ENCODE results near the gene RIBC2.

- TF ChIP-seq CTCF (IDR thresholded peaks at IDR 0.05) (no peak), POLR2A (IDR thresholded peaks at IDR 0.05) (no peak)
These were observed 40.8 kb downstream of the RIBC2 start for GRCh38 chr22:45454275-45454674.
